ENCODE results near the gene TJP3.
A peak's percentile ranks its signal among the peaks of the same experiment; 100 is the strongest.

Gene TJP3

GRCh38 chr19:3710265-3710812 lies 2.2 kb downstream of the TJP3 start:
- no peak for DNase-seq (ENCODE audit: low read depth)

GRCh38 chr19:3712663-3713611 lies 4.8 kb downstream of the TJP3 start:
- DNase-seq (ENCODE audit: low read depth): no peak

- no peak for DNase-seq (ENCODE audit: low read depth)
Observed at GRCh38 chr19:3716147-3716668, 8.0 kb downstream of the TJP3 start.

GRCh38 chr19:3719868-3720267 lies 11.7 kb downstream of the TJP3 start:
- no peak for DNase-seq (ENCODE audit: low read depth)

- no peak for DNase-seq (ENCODE audit: low read depth)
Observed at GRCh38 chr19:3720349-3720917, 12.2 kb downstream of the TJP3 start.

GRCh38 chr19:3721131-3721886 lies 13.1 kb downstream of the TJP3 start:
- DNase-seq (ENCODE audit: low read depth): peak; percentile 84

- no peak for DNase-seq (ENCODE audit: low read depth)
Observed at GRCh38 chr19:3721887-3722442, 13.8 kb downstream of the TJP3 start.

GRCh38 chr19:3722443-3723109 lies 14.4 kb downstream of the TJP3 start:
- DNase-seq (ENCODE audit: low read depth): no peak

- no peak for DNase-seq (ENCODE audit: low read depth)
Observed at GRCh38 chr19:3723110-3723488, 14.9 kb downstream of the TJP3 start.

GRCh38 chr19:3723883-3724282 lies 15.7 kb downstream of the TJP3 start:
- DNase-seq (ENCODE audit: low read depth): no peak

GRCh38 chr19:3725121-3725520 lies 16.9 kb downstream of the TJP3 start:
- no peak for DNase-seq (ENCODE audit: low read depth)

- DNase-seq (ENCODE audit: low read depth): no peak
Observed at GRCh38 chr19:3725640-3726310, 17.6 kb downstream of the TJP3 start.

GRCh38 chr19:3730457-3730958 lies 22.3 kb downstream of the TJP3 start:
- DNase-seq (ENCODE audit: low read depth): no peak

- DNase-seq (ENCODE audit: low read depth): no peak
Observed at GRCh38 chr19:3732108-3732507, 23.9 kb downstream of the TJP3 start.

GRCh38 chr19:3733549-3734309 lies 25.5 kb downstream of the TJP3 start:
- no peak for DNase-seq (ENCODE audit: low read depth)

GRCh38 chr19:3734310-3734600 lies 26.1 kb downstream of the TJP3 start:
- DNase-seq (ENCODE audit: low read depth): no peak

GRCh38 chr19:3736106-3736724 lies 28.0 kb downstream of the TJP3 start:
- DNase-seq (ENCODE audit: low read depth): no peak

GRCh38 chr19:3737487-3738205 lies 29.5 kb downstream of the TJP3 start:
- DNase-seq (ENCODE audit: low read depth): no peak

All from stimulated activated CD8-positive, alpha-beta memory T cell treated with anti-CD3 and anti-CD28 coated beads, Interleukin-7, amount 100 ng/mL, for 24 hours (primary cell).